A673 (cell line): ENCODE measurements around the gene FCRL4. TPM values are rescaled to one million over a fixed set of nuclear protein-coding genes. Genes with fewer than 3 reads are reported as not detected.
A peak's percentile ranks its signal among the peaks of the same experiment; 100 is the strongest.

Source experiments
- BruUV-seq: library from RNA; stranded (reverse); fragments of 400-500 nt; replicated peaks from 2 replicates; lab custom pipeline; 2021; lab: Mats Ljungman, UMichigan
- CTCF ChIA-PET: fragments of 300-600 bp; sonication (Branson Sonifier 250); formaldehyde crosslinking; loops from one replicate; lab custom pipeline; 2022; ENCODE audit warnings: antibody characterized with exemption; lab: Charles Lee
- POLR2A ChIA-PET: fragments of 300-600 bp; sonication (Branson Sonifier 250); formaldehyde crosslinking; loops from one replicate; lab custom pipeline; 2022; ENCODE audit warnings: antibody characterized with exemption; ENCODE audit not compliant: low non-redundant PET; lab: Charles Lee
- DNase-seq: peaks from one replicate; pipeline ENCODE4 v3.0.0-alpha.2; 2015; ENCODE audit warnings: low spot score
- H3K27ac ChIP-seq: fragments of 200-600 bp; sonication (generic); 2 replicates; pipeline ENCODE4 v1.5.1; 2016; ENCODE audit warnings: mixed run types, low read depth, mild to moderate bottlenecking, mixed read lengths, antibody characterized with exemption, low read length; ENCODE audit not compliant: poor library complexity, severe bottlenecking
- H3K27me3 ChIP-seq: fragments of 200-600 bp; sonication (generic); replicated peaks from 2 replicates; pipeline ENCODE4 v1.6.1; 2017; ENCODE audit warnings: mixed run types, low read depth, mild to moderate bottlenecking, mixed read lengths, antibody characterized with exemption, low read length; ENCODE audit not compliant: insufficient read depth, poor library complexity
- H3K36me3 ChIP-seq: fragments of 200-600 bp; sonication (generic); 2 replicates; pipeline ENCODE4 v1.6.1; 2016; ENCODE audit warnings: mixed run types, mild to moderate bottlenecking, mixed read lengths, antibody characterized with exemption, low read length; ENCODE audit not compliant: insufficient read depth, poor library complexity, severe bottlenecking
- H3K4me1 ChIP-seq: fragments of 200-600 bp; sonication (generic); 2 replicates; pipeline ENCODE4 v1.6.1; 2017; ENCODE audit warnings: mixed run types, mild to moderate bottlenecking, mixed read lengths, antibody characterized with exemption, low read length; ENCODE audit not compliant: insufficient read depth, poor library complexity, severe bottlenecking
- H3K4me3 ChIP-seq: fragments of 200-600 bp; sonication (generic); 2 replicates; pipeline ENCODE4 v1.5.1; 2016; ENCODE audit warnings: low read depth, mixed run types, mild to moderate bottlenecking, mixed read lengths, low read length; ENCODE audit not compliant: poor library complexity, severe bottlenecking
- H3K9me3 ChIP-seq: fragments of 200-600 bp; sonication (generic); 2 replicates; pipeline ENCODE4 v1.6.1; 2016; ENCODE audit warnings: mixed run types, low read depth, mild to moderate bottlenecking, mixed read lengths, antibody characterized with exemption, low read length; ENCODE audit not compliant: poor library complexity, severe bottlenecking
- CTCF ChIP-seq: fragments of 300-800, 200-600 bp; sonication (generic); conservative IDR thresholded peaks from 2 replicates; pipeline ENCODE4 v1.5.1; 2017; ENCODE audit warnings: low read depth, mild to moderate bottlenecking, antibody characterized with exemption, low read length, moderate library complexity, mixed read lengths
- EZH2 ChIP-seq: fragments of 200-600 bp; sonication (generic); IDR thresholded peaks from 2 replicates; pipeline ENCODE4 v1.6.1; 2017; ENCODE audit warnings: borderline replicate concordance, low read depth, mild to moderate bottlenecking, mixed read lengths, antibody characterized with exemption, low read length; ENCODE audit not compliant: poor library complexity, severe bottlenecking
- intact Hi-C: fragments of 100-400 bp; cut with micrococcal nuclease; formaldehyde crosslinking; loops from one replicate; pipeline ENCODE4 v1.10.0; 2022; ENCODE audit not compliant: unreplicated experiment
- total RNA-seq: library from RNA; stranded (reverse); gene quantifications from 2 replicates; pipeline ENCODE4 v1.2.3, GENCODE V29; 2021

Gene FCRL4
- total RNA-seq, 1 experiment from 2014 or later, result not detected

- POLR2A ChIA-PET, result interaction anchor here (0.6 kb wide), 1 partner anchor 121 kb away, joined by 11 read pairs; no protein-coding TSS in a partner anchor
These were observed 23.0 kb downstream of the FCRL4 start for GRCh38 chr1:157574836-157575235.

GRCh38 chr1:157566484-157567300, 31.2 kb downstream of the FCRL4 start:
- ChIA-PET POLR2A (no interaction called here), CTCF (no interaction called here)
- intact Hi-C loops, result no loop called here
- TF ChIP-seq EZH2 (no peak), CTCF (no peak)
- no TSS peak for BruUV-seq
- Histone ChIP-seq H3K27ac (no peak overlapping the region), H3K9me3 (no peaks in the 10 kb centered on the region), H3K4me3 (no peak overlapping the region), H3K36me3 (no peaks in the 10 kb centered on the region), H3K4me1 (no peaks in the 10 kb centered on the region), H3K27me3 (peaks cover 2% of the 10 kb centered on the region)
- DNase-seq, result peak; percentile 34

More at GRCh38 chr1:157574836-157575235, 23.0 kb downstream of the FCRL4 start:
- no peak overlapping the region for H3K27ac ChIP-seq
- peaks cover 8% of the 10 kb centered on the region for H3K27me3 ChIP-seq
- CTCF ChIA-PET, result no interaction called here
- no peaks in the 10 kb centered on the region for H3K36me3 ChIP-seq
- no peaks in the 10 kb centered on the region for H3K4me1 ChIP-seq
- TF ChIP-seq EZH2 (no peak), CTCF (no peak)
- no peak for DNase-seq
- BruUV-seq, result no TSS peak
- no peak overlapping the region for H3K4me3 ChIP-seq
- no peaks in the 10 kb centered on the region for H3K9me3 ChIP-seq
- intact Hi-C loops, result no loop called here

- Histone ChIP-seq H3K9me3 (no peaks in the 10 kb centered on the region), H3K27ac (no peak overlapping the region), H3K27me3 (peaks cover 12% of the 10 kb centered on the region), H3K36me3 (no peaks in the 10 kb centered on the region), H3K4me3 (no peak overlapping the region), H3K4me1 (no peaks in the 10 kb centered on the region)
- TF ChIP-seq CTCF, result no peak
- no peak for TF ChIP-seq EZH2
- CTCF ChIA-PET, result no interaction called here
- no TSS peak for BruUV-seq
- POLR2A ChIA-PET, result no interaction called here
- DNase-seq, result no peak
- intact Hi-C loops, result no loop called here
These were observed 35.4 kb downstream of the FCRL4 start for GRCh38 chr1:157562515-157562914.
